GM20431 (cell line): ENCODE data around the gene SMC1B.
"Not testable (repeated sequence)": the region's sequence is repeated elsewhere in the genome, so short reads cannot be mapped to it uniquely, and the experiment has no call there.

ENCODE experiments used
- in situ Hi-C: fragments of 300-500 bp; cut with MseI, MboI; formaldehyde crosslinking; loops from one replicate; pipeline ENCODE4 v1.15.0; 2020; ENCODE audit warnings: low sequenced_read_pairs; ENCODE audit not compliant: unreplicated experiment

SMC1B gene

GRCh38 chr22:45423524-45423923 lies 10.1 kb upstream of the SMC1B start:
- in situ Hi-C loops = loop anchor here (10.0 kb wide), 1 partner anchor 149 kb away; no protein-coding TSS in a partner anchor

- in situ Hi-C loops = loop anchor here (10.0 kb wide), 1 partner anchor 148 kb away; no protein-coding TSS in a partner anchor
These were observed 9.0 kb upstream of the SMC1B start for GRCh38 chr22:45422237-45422983.

GRCh38 chr22:45421349-45422055 lies 8.1 kb upstream of the SMC1B start:
- in situ Hi-C loops = loop anchor here (10.0 kb wide), 1 partner anchor 147 kb away; no protein-coding TSS in a partner anchor

- in situ Hi-C loops = loop anchor here (10.0 kb wide), 1 partner anchor 146 kb away; no protein-coding TSS in a partner anchor
These were observed 7.1 kb upstream of the SMC1B start for GRCh38 chr22:45420539-45420938.

GRCh38 chr22:45420011-45420410 lies 6.6 kb upstream of the SMC1B start:
- in situ Hi-C loops = loop anchor here (10.0 kb wide), 1 partner anchor 145 kb away; no protein-coding TSS in a partner anchor

- in situ Hi-C loops = no loop called here
These were observed 5.4 kb upstream of the SMC1B start for GRCh38 chr22:45418770-45419138.

GRCh38 chr22:45418056-45418769 lies 4.8 kb upstream of the SMC1B start:
- in situ Hi-C loops = no loop called here

GRCh38 chr22:45413013-45413367 lies 409 bp downstream of the SMC1B start:
- in situ Hi-C loops = no loop called here

- in situ Hi-C loops = no loop called here
These were observed 5.6 kb downstream of the SMC1B start for GRCh38 chr22:45407793-45408192.

GRCh38 chr22:45402466-45402985 lies 10.9 kb downstream of the SMC1B start:
- in situ Hi-C loops = no loop called here

GRCh38 chr22:45399712-45400445 lies 13.5 kb downstream of the SMC1B start:
- in situ Hi-C loops = no loop called here

- in situ Hi-C loops = no loop called here
These were observed 15.2 kb downstream of the SMC1B start for GRCh38 chr22:45398214-45398613.

GRCh38 chr22:45397806-45398205 lies 15.6 kb downstream of the SMC1B start:
- in situ Hi-C loops = no loop called here

- in situ Hi-C loops = no loop called here
These were observed 23.9 kb downstream of the SMC1B start for GRCh38 chr22:45389546-45389945.

GRCh38 chr22:45381348-45381747 lies 32.1 kb downstream of the SMC1B start:
- in situ Hi-C loops = no loop called here

GRCh38 chr22:45376703-45377102 lies 36.7 kb downstream of the SMC1B start:
- in situ Hi-C loops = no loop called here

GRCh38 chr22:45376009-45376408 lies 37.4 kb downstream of the SMC1B start:
- in situ Hi-C loops = no loop called here

- in situ Hi-C loops = not testable (repeated sequence)
These were observed 39.8 kb downstream of the SMC1B start for GRCh38 chr22:45373592-45373991.

GRCh38 chr22:45366713-45367112 lies 46.7 kb downstream of the SMC1B start:
- in situ Hi-C loops = no loop called here

GRCh38 chr22:45359627-45360026 lies 53.8 kb downstream of the SMC1B start:
- in situ Hi-C loops = no loop called here
